ENCODE data around the gene MRPL19. TPM values are rescaled to one million over a fixed set of nuclear protein-coding genes. Genes with fewer than 3 reads are reported as not detected.

MRPL19 gene
- polyA plus RNA-seq, 3 donors, result 4.5 to 25.0 (median 25.0) TPM

DNA sequence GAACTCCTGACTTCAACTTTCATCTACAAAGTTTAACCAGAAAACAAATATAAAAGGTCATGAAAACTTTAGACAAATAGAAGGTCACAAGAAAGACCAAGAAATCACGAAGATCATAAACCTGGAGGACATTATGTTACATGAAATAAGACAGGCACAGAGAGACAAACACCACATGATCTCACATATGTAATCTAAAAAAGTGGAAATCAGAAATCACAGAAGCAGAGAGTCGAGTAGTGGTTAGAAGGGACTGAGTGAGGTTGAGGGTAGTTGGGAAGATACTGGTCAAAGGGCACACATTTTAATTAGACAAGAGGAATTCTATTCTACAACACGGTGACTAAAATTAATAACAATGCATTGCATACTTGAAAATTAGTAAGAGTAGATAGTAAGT is 62.7 kb downstream of the MRPL19 start:
- peaks cover 0 to 6% (median 0%) of the 10 kb centered on the region in 3 donors for H3K27me3 Mint-ChIP-seq (ENCODE audit: low read depth in 3 of 3)
- Histone ChIP-seq H3K4me1 (ENCODE audit: control insufficient read depth in 1 of 2, insufficient read depth in 2 of 2, low read length in 2 of 2) (peaks cover 17 to 22% of the 10 kb centered on the region in 2 donors), H4K20me1 (ENCODE audit: insufficient read depth, low read length) (no peaks in the 10 kb centered on the region), H3K36me3 (replicated peaks in 1 of 2; ENCODE audit: control insufficient read depth in 1 of 2, insufficient read depth in 2 of 2, low read length in 2 of 2) (peaks cover 3 to 8% of the 10 kb centered on the region in 2 donors), H2AFZ (ENCODE audit: insufficient read depth, low read depth, low read length, poor library complexity, severe bottlenecking) (peak overlapping the region; percentile 22), H3K9ac (ENCODE audit: insufficient read depth, low read length, poor library complexity, severe bottlenecking) (no peak overlapping the region), H3K27ac (ENCODE audit: low read depth in 1 of 2, low read length in 2 of 2) (no peak overlapping the region), H3K9me3 (replicated peaks in 1 of 2; ENCODE audit: control insufficient read depth in 1 of 2, insufficient read depth in 1 of 2, low read length in 2 of 2) (no peaks in the 10 kb centered on the region), H3K79me2 (ENCODE audit: insufficient read depth, low read length) (no peaks in the 10 kb centered on the region), H3K4me3 (replicated peaks in 1 of 3; ENCODE audit: low read depth in 2 of 3, low read length in 3 of 3) (no peak overlapping the region), H3K27me3 (ENCODE audit: control insufficient read depth in 2 of 2, insufficient read depth in 2 of 2, low read length in 2 of 2) (no peaks in the 10 kb centered on the region), H3K4me2 (replicated peaks; ENCODE audit: extremely low read depth, low read length, poor library complexity, severe bottlenecking) (no peak overlapping the region)
- TF ChIP-seq, protein P1, sequence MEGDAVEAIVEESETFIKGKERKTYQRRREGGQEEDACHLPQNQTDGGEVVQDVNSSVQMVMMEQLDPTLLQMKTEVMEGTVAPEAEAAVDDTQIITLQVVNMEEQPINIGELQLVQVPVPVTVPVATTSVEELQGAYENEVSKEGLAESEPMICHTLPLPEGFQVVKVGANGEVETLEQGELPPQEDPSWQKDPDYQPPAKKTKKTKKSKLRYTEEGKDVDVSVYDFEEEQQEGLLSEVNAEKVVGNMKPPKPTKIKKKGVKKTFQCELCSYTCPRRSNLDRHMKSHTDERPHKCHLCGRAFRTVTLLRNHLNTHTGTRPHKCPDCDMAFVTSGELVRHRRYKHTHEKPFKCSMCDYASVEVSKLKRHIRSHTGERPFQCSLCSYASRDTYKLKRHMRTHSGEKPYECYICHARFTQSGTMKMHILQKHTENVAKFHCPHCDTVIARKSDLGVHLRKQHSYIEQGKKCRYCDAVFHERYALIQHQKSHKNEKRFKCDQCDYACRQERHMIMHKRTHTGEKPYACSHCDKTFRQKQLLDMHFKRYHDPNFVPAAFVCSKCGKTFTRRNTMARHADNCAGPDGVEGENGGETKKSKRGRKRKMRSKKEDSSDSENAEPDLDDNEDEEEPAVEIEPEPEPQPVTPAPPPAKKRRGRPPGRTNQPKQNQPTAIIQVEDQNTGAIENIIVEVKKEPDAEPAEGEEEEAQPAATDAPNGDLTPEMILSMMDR (IDR thresholded peaks at IDR 0.05), result no peak
- intact Hi-C loops (cut with micrococcal nuclease), result no loop called here
- peaks cover 10 to 11% of the 10 kb centered on the region in 2 donors for H3K36me3 Mint-ChIP-seq
- peaks cover 23% of the 10 kb centered on the region for H3K4me1 Mint-ChIP-seq
- no CpG with 5 or more reads among the region's 3 CpGs for WGBS (ENCODE audit: insufficient coverage)
- H3K4me3 Mint-ChIP-seq, result peak overlapping the region in 1 of 2 donors; percentile 62
- H3K27ac Mint-ChIP-seq, result no peak overlapping the region
- no peak for DNase-seq
- H3K9me3 Mint-ChIP-seq, result peaks cover 0 to 3% (median 2%) of the 10 kb centered on the region in 7 donors

DNA sequence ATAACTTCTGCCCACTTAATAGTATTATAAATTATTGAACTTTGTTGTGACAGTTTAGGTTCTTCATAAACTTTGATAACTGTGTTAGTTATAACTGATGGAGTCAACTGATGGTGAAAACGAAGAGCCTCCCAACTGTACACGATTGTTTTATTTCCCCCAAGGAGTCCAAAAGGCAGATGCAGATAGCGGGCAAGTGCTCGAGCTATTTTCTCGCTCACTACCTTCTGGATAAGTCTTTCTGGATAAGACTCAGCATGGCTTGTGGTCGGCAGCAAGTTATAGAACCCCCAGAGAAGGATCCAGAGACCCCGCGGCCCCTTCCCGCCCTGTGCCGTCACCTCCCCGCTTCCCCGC is 63.6 kb downstream of the MRPL19 start:
- Mint-ChIP-seq H3K4me3 (peak overlapping the region; percentile 87 to 94), H3K9me3 (peaks cover 0 to 3% (median 2%) of the 10 kb centered on the region in 7 donors), H3K36me3 (peaks cover under 1 to 3% of the 10 kb centered on the region in 2 donors), H3K27ac (peak overlapping the region; percentile 32 to 94 (median 83)), H3K4me1 (peaks cover 23% of the 10 kb centered on the region), H3K27me3 (ENCODE audit: low read depth in 3 of 3) (peaks cover 0 to 6% (median 2%) of the 10 kb centered on the region in 3 donors)
- no peaks in the 10 kb centered on the region for H3K27me3 ChIP-seq (ENCODE audit: control insufficient read depth in 2 of 2, insufficient read depth in 2 of 2, low read length in 2 of 2)
- peaks cover 17 to 22% of the 10 kb centered on the region in 2 donors for H3K4me1 ChIP-seq (ENCODE audit: control insufficient read depth in 1 of 2, insufficient read depth in 2 of 2, low read length in 2 of 2)
- H3K27ac ChIP-seq (ENCODE audit: low read depth in 1 of 2, low read length in 2 of 2), result peak overlapping the region; percentile 82 to 87
- H3K9ac ChIP-seq (ENCODE audit: insufficient read depth, low read length, poor library complexity, severe bottlenecking), result peak overlapping the region; percentile 91
- no peaks in the 10 kb centered on the region for H4K20me1 ChIP-seq (ENCODE audit: insufficient read depth, low read length)
- DNase-seq, result no peak
- H3K4me3 ChIP-seq (replicated peaks in 1 of 3; ENCODE audit: low read depth in 2 of 3, low read length in 3 of 3), result peak overlapping the region; percentile 48 to 82 (median 56)
- H3K9me3 ChIP-seq (replicated peaks in 1 of 2; ENCODE audit: control insufficient read depth in 1 of 2, insufficient read depth in 1 of 2, low read length in 2 of 2), result no peaks in the 10 kb centered on the region
- TF ChIP-seq, protein P1 (IDR thresholded peaks at IDR 0.05), result no peak
- WGBS (ENCODE audit: insufficient coverage), result under 1% methylated on average over 9 of the region's 12 CpGs
- H2AFZ ChIP-seq (ENCODE audit: insufficient read depth, low read depth, low read length, poor library complexity, severe bottlenecking), result peak overlapping the region; percentile 99
- H3K36me3 ChIP-seq (replicated peaks in 1 of 2; ENCODE audit: control insufficient read depth in 1 of 2, insufficient read depth in 2 of 2, low read length in 2 of 2), result no peaks in the 10 kb centered on the region
- intact Hi-C loops (cut with micrococcal nuclease), result no loop called here
- H3K4me2 ChIP-seq (replicated peaks; ENCODE audit: extremely low read depth, low read length, poor library complexity, severe bottlenecking), result peak overlapping the region; percentile 90
- no peaks in the 10 kb centered on the region for H3K79me2 ChIP-seq (ENCODE audit: insufficient read depth, low read length)

Data from CD14-positive monocyte (primary cell).